GM18868 (cell line): ENCODE data around the gene EIPR1.
"Not testable (repeated sequence)": the region's sequence is repeated elsewhere in the genome, so short reads cannot be mapped to it uniquely, and the experiment has no call there.

Source experiments
- ATAC-seq: cut with Tn5 transposase; IDR thresholded peaks from one replicate; pipeline ENCODE4 v1.9.1; 2021; ENCODE audit warnings: mild to moderate bottlenecking, moderate library complexity; ENCODE audit not compliant: unreplicated experiment

EIPR1 gene

GRCh38 chr2:3291113-3291512 lies 86.5 kb downstream of the EIPR1 start:
- ATAC-seq = no peak

DNA sequence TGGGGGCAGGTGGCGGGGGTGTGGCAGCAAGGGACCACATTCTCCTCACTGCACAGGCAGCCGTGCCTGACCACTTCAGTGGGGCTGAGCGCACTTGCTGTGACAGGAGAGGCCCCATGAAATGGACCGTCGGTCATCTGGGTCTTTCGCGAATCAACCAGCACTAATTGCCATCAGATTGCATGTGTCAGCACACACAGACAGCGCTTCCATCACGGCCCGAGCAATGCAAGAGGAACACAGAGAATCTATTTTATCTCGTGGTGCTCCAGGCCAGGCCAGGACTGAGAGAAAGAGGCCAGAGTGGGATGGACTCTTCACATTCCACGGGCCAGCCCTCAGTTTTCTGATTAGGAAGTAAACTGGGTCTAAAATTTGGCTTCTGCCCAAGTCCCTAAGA lies 87.0 kb downstream of the EIPR1 start:
- ATAC-seq = no peak

DNA sequence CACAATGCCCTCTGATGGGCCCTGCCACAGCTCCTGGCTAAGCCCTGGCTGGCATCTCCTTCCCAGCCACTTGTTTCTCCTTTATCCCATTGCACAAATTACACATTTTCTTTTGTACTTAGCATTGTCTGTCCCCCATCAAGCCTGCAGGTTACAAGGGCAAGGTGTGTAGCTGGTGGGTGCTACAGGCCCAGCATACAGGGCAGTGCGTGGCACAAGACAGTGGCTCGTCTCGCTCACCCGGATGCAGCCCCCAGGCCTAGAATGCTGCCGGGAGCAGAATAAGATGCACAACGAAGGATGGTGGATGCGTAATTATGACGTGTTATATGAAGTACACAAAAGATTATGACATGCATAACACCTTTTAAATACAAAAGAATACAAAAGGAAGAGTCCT lies 87.6 kb downstream of the EIPR1 start:
- no peak for ATAC-seq

DNA sequence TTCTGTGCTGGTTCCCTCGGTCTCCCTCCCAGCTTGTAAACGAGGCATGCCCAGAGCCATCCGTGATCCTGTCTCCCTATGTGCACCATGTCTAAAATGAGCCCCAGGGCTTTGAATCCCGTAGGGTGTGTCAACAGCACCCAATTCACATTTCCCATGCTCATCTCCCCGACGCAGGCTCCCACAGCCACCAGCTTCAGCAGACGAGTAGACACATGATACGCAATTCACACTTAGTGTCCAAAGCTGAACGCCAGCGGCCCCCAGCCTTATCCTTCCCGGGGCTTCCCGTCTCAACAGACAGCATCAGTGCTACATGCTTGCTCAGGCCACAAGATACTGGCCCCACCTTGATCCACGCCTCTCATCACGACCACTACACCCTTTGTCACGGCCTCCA lies 88.1 kb downstream of the EIPR1 start:
- no peak for ATAC-seq

DNA sequence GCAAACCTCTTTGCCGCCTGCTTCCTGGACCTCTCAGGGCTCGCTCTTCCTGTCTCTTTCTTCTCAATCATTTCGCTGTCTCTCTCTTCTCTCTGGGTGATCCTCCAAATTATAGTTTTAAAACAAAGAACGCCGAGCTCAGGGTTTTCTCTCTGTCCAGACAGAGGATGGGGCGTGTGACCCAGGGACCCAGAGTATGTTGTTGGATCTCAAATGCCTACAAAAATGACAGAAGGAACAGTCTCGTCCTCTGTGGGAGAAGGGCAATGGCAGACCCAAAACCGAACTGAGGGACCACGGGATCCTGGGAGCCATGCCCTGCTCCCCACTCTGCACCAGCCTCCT lies 88.5 kb downstream of the EIPR1 start:
- ATAC-seq = no peak

DNA sequence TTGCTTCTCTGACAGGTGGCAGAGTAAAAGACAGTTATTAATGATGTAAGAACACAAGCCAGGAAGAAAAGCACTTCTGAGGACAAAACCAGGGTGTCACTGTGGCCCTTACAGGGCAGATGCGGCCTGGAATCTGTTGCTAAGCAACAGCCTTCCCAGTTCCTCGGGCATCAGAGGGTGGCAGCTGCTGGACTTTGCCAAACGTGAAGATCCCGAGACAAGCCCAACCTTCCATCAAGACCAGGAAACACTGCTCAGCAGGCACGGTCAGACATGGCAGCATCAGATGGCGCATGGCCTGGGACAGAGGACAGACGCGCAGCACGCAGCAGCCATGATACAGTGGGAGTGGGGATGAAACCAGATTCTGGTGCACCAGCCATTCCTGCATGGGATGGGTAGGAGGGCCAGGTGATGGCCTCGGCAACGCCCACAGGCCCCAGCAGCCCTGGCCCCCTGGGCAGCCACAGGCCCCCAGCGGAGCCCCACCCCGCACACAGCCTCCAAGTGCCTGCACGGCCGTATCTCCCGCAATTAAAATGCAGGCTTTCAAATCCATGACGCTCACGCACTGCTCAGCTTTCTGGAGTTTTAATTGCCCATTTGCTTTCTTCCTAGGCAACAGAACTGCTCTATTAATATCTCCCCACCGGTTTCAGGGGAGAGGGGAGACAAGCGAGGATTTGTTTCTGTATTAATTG lies 89.0 kb downstream of the EIPR1 start:
- no peak for ATAC-seq

GRCh38 chr2:3287896-3288295 lies 89.7 kb downstream of the EIPR1 start:
- ATAC-seq = no peak

- not testable (repeated sequence) for ATAC-seq
Observed at GRCh38 chr2:3286646-3287036, 91.0 kb downstream of the EIPR1 start.

GRCh38 chr2:3285901-3286645 lies 91.5 kb downstream of the EIPR1 start:
- no peak for ATAC-seq

DNA sequence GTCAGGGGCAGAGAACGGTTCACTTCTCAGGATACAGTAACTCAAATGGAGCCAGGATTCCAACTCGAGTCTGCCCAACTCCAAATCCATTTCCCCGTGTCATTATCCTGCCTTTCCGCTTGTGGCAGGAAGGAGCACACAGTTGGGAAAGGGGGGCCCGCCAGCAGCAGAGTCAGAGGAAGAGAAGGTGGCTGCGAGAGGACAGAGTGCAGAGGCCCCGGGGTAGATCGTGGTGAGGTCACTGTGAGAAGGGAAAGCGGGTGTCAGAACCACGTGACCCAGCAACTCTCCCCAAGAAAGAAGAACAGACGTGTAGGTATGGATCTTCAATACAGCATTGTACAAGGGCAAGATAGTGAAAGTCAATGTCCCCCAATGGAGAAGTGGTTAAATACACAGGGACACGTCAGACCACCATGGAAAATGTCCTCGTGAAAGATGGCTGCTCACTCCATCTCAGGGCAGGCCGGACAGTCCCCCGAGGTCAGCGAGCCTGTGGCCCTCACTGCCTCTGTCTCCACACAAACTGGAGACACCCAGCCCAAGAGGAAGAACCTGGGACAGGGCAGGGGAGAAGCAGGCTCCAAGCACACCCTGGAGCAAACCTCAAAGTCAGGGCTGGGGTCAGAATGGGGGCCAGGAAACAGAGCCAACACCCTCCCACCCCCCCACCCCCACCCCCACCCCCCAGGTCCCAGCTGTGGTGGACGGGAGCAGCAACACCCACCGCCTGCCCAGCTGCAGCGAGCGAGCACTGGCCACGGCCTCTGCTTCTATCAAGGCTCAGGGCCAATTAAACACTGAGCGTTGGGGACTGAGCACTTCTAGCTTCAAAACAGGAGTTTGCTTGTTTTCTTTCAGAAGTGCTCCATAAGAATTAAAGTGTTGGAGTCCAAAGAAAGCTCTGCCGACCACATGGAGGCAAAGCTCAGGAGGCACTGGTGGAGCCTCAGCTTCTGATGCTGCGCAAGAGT lies 92.7 kb downstream of the EIPR1 start:
- ATAC-seq = no peak

DNA sequence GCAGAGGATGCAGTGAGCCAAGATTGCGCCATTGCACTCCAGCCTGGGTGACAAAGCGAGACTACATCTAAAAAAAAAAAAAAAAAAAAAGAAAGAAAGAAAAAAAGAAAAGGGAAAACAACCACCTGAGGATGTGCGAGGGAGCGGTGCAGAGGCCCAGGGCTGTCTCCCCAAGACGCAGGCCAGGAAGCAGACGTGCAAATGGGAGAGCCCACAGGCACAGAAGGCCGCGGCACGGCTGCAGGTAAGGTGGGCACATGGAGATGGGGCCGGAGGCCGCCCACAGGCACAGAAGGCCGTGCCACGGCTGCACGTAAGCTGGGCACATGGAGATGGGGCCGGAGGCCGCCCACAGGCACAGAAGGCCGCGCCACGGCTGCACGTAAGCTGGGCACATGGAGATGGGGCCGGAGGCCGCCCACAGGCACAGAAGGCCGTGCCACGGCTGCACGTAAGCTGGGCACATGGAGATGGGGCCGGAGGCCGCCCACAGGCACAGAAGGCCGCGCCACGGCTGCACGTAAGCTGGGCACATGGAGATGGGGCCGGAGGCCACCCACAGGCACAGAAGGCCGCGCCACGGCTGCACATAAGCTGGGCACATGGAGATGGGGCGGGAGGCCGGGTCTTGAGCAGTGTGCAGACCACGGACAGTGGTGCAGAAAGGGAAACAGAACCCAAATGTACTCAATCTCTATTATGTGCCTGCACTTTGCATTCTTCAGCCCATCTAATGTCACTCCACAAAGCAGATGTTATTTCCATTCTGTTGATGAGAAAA lies 93.6 kb downstream of the EIPR1 start:
- ATAC-seq = not testable (repeated sequence)

GRCh38 chr2:3283206-3283605 lies 94.4 kb downstream of the EIPR1 start:
- no peak for ATAC-seq

- no peak for ATAC-seq
Observed at GRCh38 chr2:3282056-3282998, 95.3 kb downstream of the EIPR1 start.

- ATAC-seq = no peak
Observed at GRCh38 chr2:3280683-3281520, 96.7 kb downstream of the EIPR1 start.

- no peak for ATAC-seq
Observed at GRCh38 chr2:3280197-3280596, 97.4 kb downstream of the EIPR1 start.

DNA sequence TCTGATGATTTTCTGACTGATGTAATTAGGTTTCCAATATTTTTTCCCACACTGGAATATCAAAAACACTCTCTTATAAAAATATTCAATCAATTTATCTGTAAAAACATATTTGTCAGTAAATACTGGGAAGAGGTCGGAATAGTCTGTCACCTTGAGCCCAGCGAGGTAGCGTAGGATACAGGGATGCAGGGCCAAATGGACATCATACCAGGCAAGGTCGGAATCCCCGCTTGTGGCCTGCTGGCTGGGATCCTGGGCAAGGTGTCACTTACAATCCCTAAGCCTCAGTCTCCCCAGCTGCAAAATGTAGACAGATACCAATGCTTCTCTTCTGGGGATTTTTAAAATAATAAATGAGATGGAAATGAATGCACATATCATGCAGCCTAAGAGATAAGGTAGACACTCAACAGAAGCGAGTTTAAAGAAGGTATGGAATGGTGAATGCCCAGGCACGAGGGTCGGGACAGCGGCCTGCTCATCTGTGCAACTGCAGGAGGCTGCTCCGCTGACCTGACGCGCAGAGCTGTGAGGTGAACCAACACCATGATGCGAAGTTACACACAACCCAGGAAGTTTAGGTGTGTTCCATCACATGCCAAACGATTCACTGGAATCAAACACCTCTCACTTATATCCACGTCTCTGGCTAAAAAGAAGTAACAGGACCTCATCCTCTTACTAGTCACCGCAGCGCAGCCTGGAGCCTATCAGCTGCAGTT lies 98.2 kb downstream of the EIPR1 start:
- ATAC-seq = no peak

- ATAC-seq = no peak
Observed at GRCh38 chr2:3278521-3279218, 98.9 kb downstream of the EIPR1 start.
